Colonic mucosa (tissue), 4 donors: ENCODE results near the gene CNNM4. TPM values are rescaled to one million over a fixed set of nuclear protein-coding genes. Genes with fewer than 3 reads are reported as not detected.

ENCODE experiments used
- DNase-seq: peaks from one replicate; pipeline ENCODE4 v3.0.0-alpha.2; 2020
- H3K27ac ChIP-seq: fragments of 200-600 bp; one replicate; pipeline ENCODE4 v1.8.0; 2021
- H3K27me3 ChIP-seq: fragments of 200-600 bp; one replicate; pipeline ENCODE4 v1.8.0; 2021
- H3K36me3 ChIP-seq: fragments of 200-600 bp; one replicate; pipeline ENCODE4 v1.8.0; 2021
- H3K4me1 ChIP-seq: fragments of 200-600 bp; one replicate; pipeline ENCODE4 v1.8.0; 2021; ENCODE audit warnings: mild to moderate bottlenecking
- H3K4me3 ChIP-seq: fragments of 200-600 bp; one replicate; pipeline ENCODE4 v1.8.0; 2021
- H3K9ac ChIP-seq, 2 donors: one replicate each; pipeline ENCODE4 v1.7.0; 2013; ENCODE audit warnings: control low read depth in 2 of 2, low read depth in 2 of 2, low read length in 2 of 2
- H3K9me3 ChIP-seq: fragments of 200-600 bp; one replicate; pipeline ENCODE4 v1.8.0; 2021
- intact Hi-C: fragments of 100-400 bp; cut with DNase I; formaldehyde crosslinking; loops from one replicate; pipeline ENCODE4 v1.14.1; 2022
- total RNA-seq, 2 donors: library from RNA; stranded (reverse); fragmentation: NEBNext Ultra II Directional in 1 of 2; extraction: Animal tissue kit (Norgen Biotek cat#: 25700) in 1 of 2; gene quantifications; one replicate each; pipeline ENCODE4 v1.2.1, GENCODE V29; 2021
- TF ChIP-seq, protein P1 (sequence below): fragments of 200-600 bp; IDR thresholded peaks from one replicate; pipeline ENCODE4 v1.8.0; 2022; ENCODE audit warnings: antibody characterized with exemption, mild to moderate bottlenecking
- donor health status: healthy.
- donor health status: DM: no; HTN: no; CAD: no.
- donor health status: DM: no; HTN: no; CAD: no.

CNNM4 gene
- total RNA-seq, result 100 to 1,000 TPM in 1 of 2 donors, 10 to 100 TPM in 1; 80.4 to 190 TPM

DNA sequence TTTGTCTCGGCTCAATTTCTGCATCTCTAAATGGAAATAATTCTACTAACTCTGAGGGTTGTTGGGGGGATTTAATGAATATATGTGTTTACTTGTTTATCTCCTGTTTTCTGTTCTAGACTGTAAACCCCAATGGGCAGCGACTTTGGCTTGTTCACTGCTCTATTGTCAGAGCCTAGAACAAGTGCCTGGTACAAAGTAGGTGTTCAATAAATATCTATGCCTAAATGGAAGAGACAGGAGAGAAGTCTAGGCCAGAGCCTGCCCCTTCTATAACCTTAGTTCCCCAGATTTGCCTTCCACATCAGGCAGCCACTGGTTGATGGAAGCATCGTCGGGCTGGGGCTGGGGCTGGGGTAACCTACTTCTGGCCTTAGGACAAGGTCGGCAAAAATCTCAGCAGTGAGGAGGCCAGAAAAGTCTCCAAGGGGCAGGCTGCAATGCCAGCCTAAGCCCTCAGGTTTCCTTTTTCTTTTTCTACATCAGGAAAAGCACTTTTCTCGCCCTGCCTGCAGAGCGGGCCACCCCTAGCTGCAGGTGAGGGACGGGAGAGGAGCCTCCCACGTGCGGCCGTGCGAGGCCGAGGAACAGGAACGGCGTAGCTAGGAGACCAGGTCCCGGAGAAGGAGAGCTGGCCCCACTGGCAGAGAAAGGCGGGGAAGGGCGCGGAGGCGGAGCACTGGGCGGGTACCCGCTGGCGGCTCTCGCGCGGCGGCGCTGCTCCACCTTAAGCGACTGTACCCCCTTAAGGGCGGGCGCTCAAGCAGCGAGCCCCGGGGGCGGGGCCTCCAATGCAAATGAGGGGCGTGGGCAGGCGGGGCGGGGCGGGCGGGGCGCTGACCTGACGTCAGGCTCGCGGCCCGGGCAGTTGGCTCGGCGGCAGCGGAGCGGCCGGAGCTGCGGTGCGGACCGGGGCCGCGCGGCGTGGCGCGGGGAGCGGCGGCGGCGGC is at the start of gene CNNM4:
CNNM4 (plus strand) TSS at position 867 of the 950 bp plus-strand sequence. CDS start 98 bp downstream, outside the sequence.
- peak within 1 kb of the TSS; percentile 80 for H3K27ac ChIP-seq
- no peaks in the 10 kb centered on the region for H3K9me3 ChIP-seq
- H3K4me1 ChIP-seq, result peaks cover 8% of the 10 kb centered on the region
- peak within 1 kb of the TSS; percentile 74 for H3K4me3 ChIP-seq
- H3K36me3 ChIP-seq, result no peaks in the 10 kb centered on the region
- H3K27me3 ChIP-seq, result no peaks in the 10 kb centered on the region
- peak within 1 kb of the TSS; percentile 94 to 99 for H3K9ac ChIP-seq
- TF ChIP-seq, protein P1, sequence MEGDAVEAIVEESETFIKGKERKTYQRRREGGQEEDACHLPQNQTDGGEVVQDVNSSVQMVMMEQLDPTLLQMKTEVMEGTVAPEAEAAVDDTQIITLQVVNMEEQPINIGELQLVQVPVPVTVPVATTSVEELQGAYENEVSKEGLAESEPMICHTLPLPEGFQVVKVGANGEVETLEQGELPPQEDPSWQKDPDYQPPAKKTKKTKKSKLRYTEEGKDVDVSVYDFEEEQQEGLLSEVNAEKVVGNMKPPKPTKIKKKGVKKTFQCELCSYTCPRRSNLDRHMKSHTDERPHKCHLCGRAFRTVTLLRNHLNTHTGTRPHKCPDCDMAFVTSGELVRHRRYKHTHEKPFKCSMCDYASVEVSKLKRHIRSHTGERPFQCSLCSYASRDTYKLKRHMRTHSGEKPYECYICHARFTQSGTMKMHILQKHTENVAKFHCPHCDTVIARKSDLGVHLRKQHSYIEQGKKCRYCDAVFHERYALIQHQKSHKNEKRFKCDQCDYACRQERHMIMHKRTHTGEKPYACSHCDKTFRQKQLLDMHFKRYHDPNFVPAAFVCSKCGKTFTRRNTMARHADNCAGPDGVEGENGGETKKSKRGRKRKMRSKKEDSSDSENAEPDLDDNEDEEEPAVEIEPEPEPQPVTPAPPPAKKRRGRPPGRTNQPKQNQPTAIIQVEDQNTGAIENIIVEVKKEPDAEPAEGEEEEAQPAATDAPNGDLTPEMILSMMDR, result no peak
- intact Hi-C loops, result loop anchor here (5.0 kb wide), 1 partner anchor 42 kb away; no protein-coding TSS in a partner anchor
- DNase-seq, result peak; percentile 97

DNA sequence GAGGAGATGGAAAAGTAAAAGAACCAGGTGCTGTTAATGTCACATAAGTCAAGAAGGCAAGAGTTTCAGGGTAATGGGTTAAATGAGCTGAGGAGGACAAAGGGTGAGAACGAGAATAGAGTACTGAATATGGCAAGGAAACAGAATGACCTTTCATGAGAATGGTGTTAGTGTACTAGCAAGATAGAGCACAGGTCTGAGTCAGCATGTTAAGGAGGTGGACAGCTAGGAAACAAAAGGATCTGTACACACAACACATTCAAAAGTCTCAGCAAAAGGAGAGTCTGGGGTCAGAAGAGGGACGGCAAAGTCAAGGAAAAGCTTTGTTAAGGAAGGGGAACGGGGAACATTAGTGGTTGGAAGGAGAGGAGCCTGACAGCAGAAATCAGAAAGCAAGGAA is 49.7 kb upstream of the CNNM4 start:
- Histone ChIP-seq H3K27ac (no peak overlapping the region), H3K4me3 (no peak overlapping the region), H3K27me3 (no peaks in the 10 kb centered on the region), H3K36me3 (no peaks in the 10 kb centered on the region), H3K9me3 (no peaks in the 10 kb centered on the region), H3K4me1 (no peaks in the 10 kb centered on the region), H3K9ac (no peak overlapping the region)
- intact Hi-C loops, result no loop called here
- TF ChIP-seq, protein P1, result no peak
- DNase-seq, result no peak

- intact Hi-C loops, result no loop called here
- no peaks in the 10 kb centered on the region for H3K27me3 ChIP-seq
- no peaks in the 10 kb centered on the region for H3K9me3 ChIP-seq
- DNase-seq, result no peak
- H3K36me3 ChIP-seq, result no peaks in the 10 kb centered on the region
- no peak overlapping the region for H3K9ac ChIP-seq
- TF ChIP-seq, protein P1, result no peak
- H3K4me3 ChIP-seq, result no peak overlapping the region
- H3K4me1 ChIP-seq, result no peaks in the 10 kb centered on the region
- H3K27ac ChIP-seq, result no peak overlapping the region
Observed at GRCh38 chr2:96715658-96716057, 45.0 kb upstream of the CNNM4 start.

DNA sequence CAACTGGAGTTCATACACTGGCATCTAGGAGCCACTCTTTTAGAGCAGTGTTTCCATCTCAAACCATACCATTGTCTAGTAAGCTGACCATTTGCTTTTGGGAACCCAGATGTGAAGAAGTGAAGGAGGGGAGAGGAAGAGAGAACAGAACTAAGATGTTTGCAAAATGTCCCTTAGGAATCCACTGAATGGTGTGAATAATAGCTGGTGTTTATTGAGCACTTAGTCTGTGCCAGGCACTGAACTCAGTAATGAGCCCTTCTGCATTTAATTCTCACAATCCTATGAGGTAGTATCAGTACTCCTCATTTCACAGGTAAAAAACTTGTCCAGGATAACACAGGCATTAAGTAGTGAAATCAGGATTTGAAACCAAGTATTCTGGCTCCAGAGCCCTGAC is 44.3 kb upstream of the CNNM4 start:
- no peaks in the 10 kb centered on the region for H3K27me3 ChIP-seq
- no peak overlapping the region for H3K4me3 ChIP-seq
- no peak for DNase-seq
- intact Hi-C loops, result no loop called here
- H3K9me3 ChIP-seq, result no peaks in the 10 kb centered on the region
- no peaks in the 10 kb centered on the region for H3K36me3 ChIP-seq
- TF ChIP-seq, protein P1, result no peak
- H3K9ac ChIP-seq, result no peak overlapping the region
- no peaks in the 10 kb centered on the region for H3K4me1 ChIP-seq
- no peak overlapping the region for H3K27ac ChIP-seq

DNA sequence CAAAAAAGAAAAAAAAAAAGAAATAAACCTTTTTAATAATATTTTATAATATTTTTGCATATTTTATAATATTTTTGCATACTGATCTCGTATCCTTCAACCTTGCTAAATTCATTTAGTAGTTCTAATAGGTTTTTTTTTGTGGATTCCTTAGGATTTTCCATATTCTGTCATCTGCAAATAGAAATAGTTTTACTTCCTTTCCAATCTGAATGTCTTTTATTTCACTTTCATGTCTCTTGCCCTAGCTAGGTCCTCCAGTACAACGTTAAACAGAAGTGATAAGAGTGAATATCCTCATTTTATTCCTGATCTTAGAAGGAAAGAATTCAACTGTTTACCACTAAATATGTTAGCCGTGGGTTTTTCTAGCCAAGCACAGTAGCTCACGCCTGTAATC is 34.6 kb upstream of the CNNM4 start:
- no peak overlapping the region for H3K27ac ChIP-seq
- no peak overlapping the region for H3K9ac ChIP-seq
- H3K27me3 ChIP-seq, result no peaks in the 10 kb centered on the region
- H3K4me3 ChIP-seq, result no peak overlapping the region
- TF ChIP-seq, protein P1, result no peak
- no peaks in the 10 kb centered on the region for H3K4me1 ChIP-seq
- H3K36me3 ChIP-seq, result peaks cover 8% of the 10 kb centered on the region
- no peaks in the 10 kb centered on the region for H3K9me3 ChIP-seq
- DNase-seq, result no peak
- intact Hi-C loops, result no loop called here
